GM23338 (cell line): ENCODE results near the gene RXFP1.

Source experiments
- CREB1 ChIP-seq: fragments of 250-450 bp; sonication (Bioruptor Pico); IDR thresholded peaks from 2 replicates; pipeline ENCODE4 v1.5.0; 2020; ENCODE audit warnings: low read depth, mild to moderate bottlenecking, moderate library complexity
- EZH2 ChIP-seq: fragments of 200-600 bp; sonication (generic); IDR thresholded peaks from one replicate; pipeline ENCODE4 v1.8.0; 2017; ENCODE audit warnings: antibody characterized with exemption, mild to moderate bottlenecking, low read depth; ENCODE audit not compliant: unreplicated experiment
- EZH2phosphoT487 ChIP-seq: fragments of 200-600 bp; sonication (generic); IDR thresholded peaks from one replicate; pipeline ENCODE4 v1.8.1; 2018; ENCODE audit warnings: antibody characterized with exemption; ENCODE audit not compliant: unreplicated experiment
- JUNB ChIP-seq: IDR thresholded peaks from one replicate; pipeline ENCODE4 v1.6.1; 2016; ENCODE audit warnings: antibody characterized with exemption; ENCODE audit not compliant: unreplicated experiment
- NANOG ChIP-seq: IDR thresholded peaks from 2 replicates; pipeline ENCODE4 v1.6.1; 2016; ENCODE audit warnings: antibody characterized with exemption, borderline replicate concordance
- POLR2AphosphoS5 ChIP-seq: IDR thresholded peaks from 2 replicates; pipeline ENCODE4 v1.6.1; 2016; ENCODE audit warnings: antibody characterized with exemption, low read depth
- ZNF114 ChIP-seq: fragments of 250-450 bp; sonication (Bioruptor Pico); IDR thresholded peaks from 2 replicates; pipeline ENCODE4 v1.5.0; 2020; ENCODE audit warnings: mild to moderate bottlenecking, moderate library complexity
- TF ChIP-seq, protein P1 (sequence below), 2 experiments: fragments of 200-600 bp in 1 of 2; sonication (generic) in 1 of 2; conservative IDR thresholded peaks; 2 replicates each; pipeline versions ENCODE4 v1.5.1 to v1.6.1; 2016 to 2017; ENCODE audit warnings: antibody characterized with exemption in 2 of 2, low read depth in 2 of 2, mild to moderate bottlenecking in 2 of 2, moderate library complexity in 1 of 2
- TF ChIP-seq, protein P2 (sequence below): IDR thresholded peaks from one replicate; pipeline ENCODE4 v1.6.1; 2018; ENCODE audit warnings: antibody characterized with exemption; ENCODE audit not compliant: unreplicated experiment

DNA sequence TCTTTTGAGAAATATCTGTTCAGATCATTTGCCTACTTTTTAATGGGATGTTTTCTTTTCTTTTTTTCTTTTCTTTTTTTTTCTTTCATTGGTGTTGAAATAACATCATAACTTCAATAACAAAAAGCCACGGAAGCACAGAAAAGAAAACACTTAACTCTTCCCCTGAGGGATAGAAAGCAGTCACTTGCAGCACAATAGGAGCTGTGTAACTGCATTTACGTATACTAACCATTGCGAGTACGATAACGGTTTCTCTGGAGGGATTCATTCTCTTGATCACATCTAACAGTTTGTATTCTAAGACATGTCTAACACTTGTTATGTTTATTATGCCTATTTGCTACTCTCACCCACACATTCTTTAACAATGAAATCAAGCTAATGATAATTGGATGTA lies 122.7 kb downstream of the RXFP1 start:
- TF ChIP-seq JUNB, result no peak
- TF ChIP-seq EZH2, result no peak
- TF ChIP-seq, protein P1, sequence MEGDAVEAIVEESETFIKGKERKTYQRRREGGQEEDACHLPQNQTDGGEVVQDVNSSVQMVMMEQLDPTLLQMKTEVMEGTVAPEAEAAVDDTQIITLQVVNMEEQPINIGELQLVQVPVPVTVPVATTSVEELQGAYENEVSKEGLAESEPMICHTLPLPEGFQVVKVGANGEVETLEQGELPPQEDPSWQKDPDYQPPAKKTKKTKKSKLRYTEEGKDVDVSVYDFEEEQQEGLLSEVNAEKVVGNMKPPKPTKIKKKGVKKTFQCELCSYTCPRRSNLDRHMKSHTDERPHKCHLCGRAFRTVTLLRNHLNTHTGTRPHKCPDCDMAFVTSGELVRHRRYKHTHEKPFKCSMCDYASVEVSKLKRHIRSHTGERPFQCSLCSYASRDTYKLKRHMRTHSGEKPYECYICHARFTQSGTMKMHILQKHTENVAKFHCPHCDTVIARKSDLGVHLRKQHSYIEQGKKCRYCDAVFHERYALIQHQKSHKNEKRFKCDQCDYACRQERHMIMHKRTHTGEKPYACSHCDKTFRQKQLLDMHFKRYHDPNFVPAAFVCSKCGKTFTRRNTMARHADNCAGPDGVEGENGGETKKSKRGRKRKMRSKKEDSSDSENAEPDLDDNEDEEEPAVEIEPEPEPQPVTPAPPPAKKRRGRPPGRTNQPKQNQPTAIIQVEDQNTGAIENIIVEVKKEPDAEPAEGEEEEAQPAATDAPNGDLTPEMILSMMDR (conservative IDR thresholded peaks at IDR 0.05; ENCODE audit: low read depth in 2 of 2), result no peak
- TF ChIP-seq, protein P2, sequence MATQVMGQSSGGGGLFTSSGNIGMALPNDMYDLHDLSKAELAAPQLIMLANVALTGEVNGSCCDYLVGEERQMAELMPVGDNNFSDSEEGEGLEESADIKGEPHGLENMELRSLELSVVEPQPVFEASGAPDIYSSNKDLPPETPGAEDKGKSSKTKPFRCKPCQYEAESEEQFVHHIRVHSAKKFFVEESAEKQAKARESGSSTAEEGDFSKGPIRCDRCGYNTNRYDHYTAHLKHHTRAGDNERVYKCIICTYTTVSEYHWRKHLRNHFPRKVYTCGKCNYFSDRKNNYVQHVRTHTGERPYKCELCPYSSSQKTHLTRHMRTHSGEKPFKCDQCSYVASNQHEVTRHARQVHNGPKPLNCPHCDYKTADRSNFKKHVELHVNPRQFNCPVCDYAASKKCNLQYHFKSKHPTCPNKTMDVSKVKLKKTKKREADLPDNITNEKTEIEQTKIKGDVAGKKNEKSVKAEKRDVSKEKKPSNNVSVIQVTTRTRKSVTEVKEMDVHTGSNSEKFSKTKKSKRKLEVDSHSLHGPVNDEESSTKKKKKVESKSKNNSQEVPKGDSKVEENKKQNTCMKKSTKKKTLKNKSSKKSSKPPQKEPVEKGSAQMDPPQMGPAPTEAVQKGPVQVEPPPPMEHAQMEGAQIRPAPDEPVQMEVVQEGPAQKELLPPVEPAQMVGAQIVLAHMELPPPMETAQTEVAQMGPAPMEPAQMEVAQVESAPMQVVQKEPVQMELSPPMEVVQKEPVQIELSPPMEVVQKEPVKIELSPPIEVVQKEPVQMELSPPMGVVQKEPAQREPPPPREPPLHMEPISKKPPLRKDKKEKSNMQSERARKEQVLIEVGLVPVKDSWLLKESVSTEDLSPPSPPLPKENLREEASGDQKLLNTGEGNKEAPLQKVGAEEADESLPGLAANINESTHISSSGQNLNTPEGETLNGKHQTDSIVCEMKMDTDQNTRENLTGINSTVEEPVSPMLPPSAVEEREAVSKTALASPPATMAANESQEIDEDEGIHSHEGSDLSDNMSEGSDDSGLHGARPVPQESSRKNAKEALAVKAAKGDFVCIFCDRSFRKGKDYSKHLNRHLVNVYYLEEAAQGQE, result no peak
- TF ChIP-seq EZH2phosphoT487, result no peak
- no peak for TF ChIP-seq POLR2AphosphoS5
- no peak for TF ChIP-seq CREB1 (CRISPR knock-in tag)
- no peak for TF ChIP-seq NANOG
- no peak for TF ChIP-seq ZNF114
